NCI-H1417 (cell line): ENCODE measurements around the gene SMPD4.
A peak's percentile ranks its signal among the peaks of the same experiment; 100 is the strongest.
"Not testable (repeated sequence)": the region's sequence is repeated elsewhere in the genome, so short reads cannot be mapped to it uniquely, and the experiment has no call there.

Source experiments
- DNase-seq, 3 experiments: peaks; one replicate each; lab custom pipeline; 2025; lab: John Stamatoyannopoulos, UW

The SMPD4 gene

GRCh38 chr2:130187859-130188792 lies 6.7 kb upstream of the SMPD4 start:
- DNase-seq = not testable (repeated sequence)

- no peak for DNase-seq
These were observed 5.9 kb upstream of the SMPD4 start for GRCh38 chr2:130187268-130187667.

GRCh38 chr2:130186391-130186790 lies 5.0 kb upstream of the SMPD4 start:
- no peak for DNase-seq

- DNase-seq = no peak
These were observed 4.5 kb upstream of the SMPD4 start for GRCh38 chr2:130185896-130186295.

GRCh38 chr2:130185436-130185835 lies 4.0 kb upstream of the SMPD4 start:
- DNase-seq = no peak

GRCh38 chr2:130183512-130184373 lies 2.3 kb upstream of the SMPD4 start:
- DNase-seq = no peak

- DNase-seq = peak in 2 of 3 experiments; percentile 33 to 35
These were observed 1.6 kb upstream of the SMPD4 start for GRCh38 chr2:130182826-130183511.

GRCh38 chr2:130181880-130182682 lies 679 bp upstream of the SMPD4 start, which contains the start of gene MZT2B:
Gene MZT2B (plus strand): TSS chr2:130182262. CDS start chr2:130182283, 21 bp downstream.
- peak; percentile 67 to 92 (median 90) for DNase-seq

GRCh38 chr2:130180404-130181324 lies 738 bp downstream of the SMPD4 start:
- DNase-seq = peak in 1 of 3 experiments; percentile 34

- not testable (repeated sequence) for DNase-seq
These were observed 6.5 kb downstream of the SMPD4 start for GRCh38 chr2:130174866-130175265.

- DNase-seq = no peak
These were observed 11.5 kb downstream of the SMPD4 start for GRCh38 chr2:130169896-130170295.

GRCh38 chr2:130169163-130169562 lies 12.2 kb downstream of the SMPD4 start:
- not testable (repeated sequence) for DNase-seq

GRCh38 chr2:130166611-130167010 lies 14.8 kb downstream of the SMPD4 start:
- DNase-seq = not testable (repeated sequence)

- DNase-seq = no peak
These were observed 15.9 kb downstream of the SMPD4 start for GRCh38 chr2:130165293-130166016.

- no peak for DNase-seq
These were observed 18.4 kb downstream of the SMPD4 start for GRCh38 chr2:130162968-130163367.

- not testable (repeated sequence) for DNase-seq
These were observed 18.9 kb downstream of the SMPD4 start for GRCh38 chr2:130162486-130162885.

- DNase-seq = not testable (repeated sequence)
These were observed 20.3 kb downstream of the SMPD4 start for GRCh38 chr2:130160838-130161705.

- no peak for DNase-seq
These were observed 21.3 kb downstream of the SMPD4 start for GRCh38 chr2:130160131-130160530.
